ENCODE results near the gene C19orf12.
"Not testable (repeated sequence)": the region's sequence is repeated elsewhere in the genome, so short reads cannot be mapped to it uniquely, and the experiment has no call there.

C19orf12 gene

DNA sequence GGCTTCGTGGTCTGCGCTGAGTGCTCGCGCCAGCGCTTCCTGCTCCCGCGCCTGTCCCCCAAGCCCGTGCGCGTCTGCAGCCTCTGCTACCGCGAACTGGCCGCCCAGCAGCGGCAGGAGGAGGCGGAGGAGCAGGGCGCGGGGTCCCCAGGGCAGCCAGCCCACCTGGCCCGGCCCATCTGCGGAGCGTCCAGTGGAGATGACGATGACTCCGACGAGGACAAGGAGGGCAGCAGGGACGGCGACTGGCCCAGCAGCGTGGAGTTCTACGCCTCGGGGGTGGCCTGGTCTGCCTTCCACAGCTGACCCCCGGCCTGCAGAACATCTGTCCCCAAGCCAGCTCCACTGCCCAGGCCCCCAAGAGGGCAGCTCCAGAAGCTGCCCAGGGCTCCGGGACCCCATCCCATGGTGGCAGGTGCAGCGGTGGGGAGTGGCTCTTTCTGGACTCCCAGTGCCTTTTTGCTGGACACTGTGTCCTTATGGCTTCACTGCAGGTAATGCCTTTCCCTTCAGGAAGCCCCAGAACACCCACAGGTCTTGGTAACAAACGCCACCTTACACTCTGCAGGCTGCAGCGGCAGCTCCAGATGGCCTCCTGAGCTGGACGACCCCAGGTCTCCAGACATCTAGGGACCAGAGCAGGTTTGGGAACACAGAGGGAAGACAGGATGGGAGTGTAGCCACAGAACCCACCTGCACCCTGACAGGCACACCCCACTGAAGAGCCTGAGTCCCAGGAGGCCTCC is 40.5 kb downstream of the C19orf12 start:
- no peaks in the 10 kb centered on the region for H3K36me3 ChIP-seq (ENCODE audit: insufficient read depth, low read length)
- no peak overlapping the region for H2AFZ ChIP-seq (ENCODE audit: low read depth, low read length)
- H3K9me3 ChIP-seq (ENCODE audit: low read length) = no peaks in the 10 kb centered on the region
- no peaks in the 10 kb centered on the region for H3K27me3 ChIP-seq (ENCODE audit: insufficient read depth, low read length)
- peaks cover 14% of the 10 kb centered on the region for H3K4me1 ChIP-seq (ENCODE audit: insufficient read depth, low read length)
- no peak overlapping the region for H3K4me3 ChIP-seq (ENCODE audit: low read length)

DNA sequence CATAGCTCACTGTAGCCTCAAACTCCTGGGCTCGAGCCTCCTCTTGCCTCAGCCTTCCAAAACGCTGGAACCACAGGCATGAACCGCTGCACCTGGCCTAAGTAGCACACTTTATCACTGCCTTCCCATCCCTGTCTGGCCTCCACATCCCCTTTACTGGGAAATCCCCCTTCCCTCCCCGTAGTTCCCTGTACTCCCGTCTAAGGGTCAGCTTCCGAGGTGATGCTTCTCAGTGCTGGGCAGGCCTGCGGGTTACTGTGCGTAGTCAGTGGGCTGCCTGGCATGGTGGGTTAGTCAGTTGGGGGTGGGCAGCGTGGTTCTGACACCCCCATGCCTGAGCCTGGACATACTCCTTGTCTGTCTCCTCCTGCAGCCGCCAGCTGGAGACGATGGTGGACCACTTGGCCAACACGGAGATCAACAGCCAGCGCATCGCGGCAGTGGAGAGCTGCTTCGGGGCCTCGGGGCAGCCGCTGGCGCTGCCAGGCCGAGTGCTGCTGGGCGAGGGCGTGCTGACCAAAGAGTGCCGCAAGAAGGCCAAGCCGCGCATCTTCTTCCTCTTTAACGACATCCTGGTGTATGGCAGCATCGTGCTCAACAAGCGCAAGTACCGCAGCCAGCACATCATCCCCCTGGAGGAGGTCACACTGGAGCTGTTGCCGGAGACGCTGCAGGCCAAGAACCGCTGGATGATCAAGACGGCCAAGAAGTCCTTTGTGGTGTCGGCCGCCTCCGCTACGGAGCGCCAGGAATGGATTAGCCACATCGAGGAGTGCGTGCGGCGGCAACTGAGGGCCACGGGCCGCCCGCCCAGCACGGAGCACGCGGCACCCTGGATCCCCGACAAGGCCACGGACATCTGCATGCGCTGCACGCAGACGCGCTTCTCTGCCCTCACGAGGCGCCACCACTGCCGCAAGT is 41.4 kb downstream of the C19orf12 start:
- H3K4me3 ChIP-seq (ENCODE audit: low read length) = no peak overlapping the region
- H3K4me1 ChIP-seq (ENCODE audit: insufficient read depth, low read length) = peaks cover 12% of the 10 kb centered on the region
- H2AFZ ChIP-seq (ENCODE audit: low read depth, low read length) = no peak overlapping the region
- H3K27me3 ChIP-seq (ENCODE audit: insufficient read depth, low read length) = no peaks in the 10 kb centered on the region
- no peaks in the 10 kb centered on the region for H3K36me3 ChIP-seq (ENCODE audit: insufficient read depth, low read length)
- no peaks in the 10 kb centered on the region for H3K9me3 ChIP-seq (ENCODE audit: low read length)

GRCh38 chr19:29672933-29673336 is 42.1 kb downstream of the C19orf12 start:
- H3K9me3 ChIP-seq (ENCODE audit: low read length) = no peaks in the 10 kb centered on the region
- no peak overlapping the region for H3K4me3 ChIP-seq (ENCODE audit: low read length)
- H3K36me3 ChIP-seq (ENCODE audit: insufficient read depth, low read length) = no peaks in the 10 kb centered on the region
- peaks cover 7% of the 10 kb centered on the region for H3K4me1 ChIP-seq (ENCODE audit: insufficient read depth, low read length)
- no peak overlapping the region for H2AFZ ChIP-seq (ENCODE audit: low read depth, low read length)
- H3K27me3 ChIP-seq (ENCODE audit: insufficient read depth, low read length) = no peaks in the 10 kb centered on the region

DNA sequence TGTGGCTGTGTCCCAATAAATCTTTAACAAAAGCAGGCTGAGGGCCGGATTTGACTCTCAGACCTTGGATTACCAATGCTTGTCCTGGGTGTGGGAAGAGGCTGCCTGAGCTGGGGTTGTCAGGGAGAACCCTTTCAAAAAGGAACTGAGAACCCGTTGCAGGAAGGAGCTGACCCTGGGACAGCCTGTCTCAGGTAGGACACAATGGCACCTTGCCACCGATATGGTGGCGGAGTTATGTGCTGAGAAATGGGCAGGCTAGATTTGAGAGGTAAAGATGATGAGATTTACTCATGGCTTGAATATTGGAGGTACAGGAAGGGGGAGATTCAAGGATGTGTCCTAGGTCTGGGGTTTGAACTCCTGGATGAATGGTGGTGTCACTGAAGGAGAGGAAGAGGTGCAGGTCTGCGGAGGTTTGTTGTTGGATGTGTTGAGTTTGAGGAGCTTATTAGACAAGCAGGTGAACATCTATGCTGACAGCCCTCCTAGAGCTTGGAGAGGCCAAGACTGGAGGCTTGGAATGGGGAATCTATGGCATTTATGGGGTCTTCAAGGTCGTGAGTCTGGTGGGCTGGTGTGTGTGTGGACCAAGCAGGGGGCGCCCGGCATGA is 42.6 kb downstream of the C19orf12 start:
- H3K27me3 ChIP-seq (ENCODE audit: insufficient read depth, low read length) = no peaks in the 10 kb centered on the region
- H3K4me3 ChIP-seq (ENCODE audit: low read length) = no peak overlapping the region
- no peak overlapping the region for H2AFZ ChIP-seq (ENCODE audit: low read depth, low read length)
- no peaks in the 10 kb centered on the region for H3K9me3 ChIP-seq (ENCODE audit: low read length)
- no peaks in the 10 kb centered on the region for H3K36me3 ChIP-seq (ENCODE audit: insufficient read depth, low read length)
- peaks cover 7% of the 10 kb centered on the region for H3K4me1 ChIP-seq (ENCODE audit: insufficient read depth, low read length)

DNA sequence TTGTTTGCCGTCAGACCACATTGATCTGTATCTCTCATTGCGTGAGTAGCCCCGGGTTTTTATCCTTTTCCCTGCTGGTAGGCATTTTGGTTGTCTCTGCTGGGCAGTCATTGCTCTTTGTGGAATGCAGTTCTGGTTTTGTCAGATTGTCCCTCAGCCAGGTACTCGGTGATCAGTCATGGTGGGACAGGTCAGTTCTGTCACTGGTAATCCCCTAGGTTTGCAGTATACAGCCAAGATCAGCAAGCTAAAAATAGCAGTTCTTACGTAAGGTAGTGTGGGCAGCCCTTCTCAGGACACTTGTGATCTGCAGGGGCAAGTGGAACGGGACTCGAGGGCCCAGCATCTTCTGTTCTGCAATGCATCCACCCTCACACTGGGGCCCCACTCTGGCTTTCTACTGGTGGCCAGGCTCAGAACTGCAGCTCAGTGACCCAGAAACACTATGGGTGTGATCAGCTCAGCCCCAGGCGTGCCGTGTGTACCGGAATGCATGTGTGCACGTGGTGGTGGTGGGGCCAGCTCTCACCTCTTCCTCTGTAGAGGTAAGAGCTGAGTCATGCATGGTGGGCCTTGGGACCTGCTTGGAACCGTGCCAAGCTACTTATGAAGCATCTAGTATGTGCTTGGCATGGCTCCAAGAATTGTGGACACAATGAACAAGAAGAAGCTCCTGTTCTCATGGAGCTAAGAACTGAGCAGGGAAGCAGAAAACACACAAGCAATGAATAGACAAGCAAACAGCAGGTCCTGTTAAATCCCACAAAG is 43.5 kb downstream of the C19orf12 start:
- Histone ChIP-seq H2AFZ (ENCODE audit: low read depth, low read length) (no peak overlapping the region), H3K27me3 (ENCODE audit: insufficient read depth, low read length) (no peaks in the 10 kb centered on the region), H3K9me3 (ENCODE audit: low read length) (no peaks in the 10 kb centered on the region), H3K36me3 (ENCODE audit: insufficient read depth, low read length) (no peaks in the 10 kb centered on the region), H3K4me3 (ENCODE audit: low read length) (no peak overlapping the region), H3K4me1 (ENCODE audit: insufficient read depth, low read length) (peaks cover 8% of the 10 kb centered on the region)

- H3K27me3 ChIP-seq (ENCODE audit: insufficient read depth, low read length); H3K9me3 ChIP-seq (ENCODE audit: low read length); H3K36me3 ChIP-seq (ENCODE audit: insufficient read depth, low read length); H2AFZ ChIP-seq (ENCODE audit: low read depth, low read length); H3K4me3 ChIP-seq (ENCODE audit: low read length): not testable (repeated sequence)
- peaks cover 14% of the 10 kb centered on the region for H3K4me1 ChIP-seq (ENCODE audit: insufficient read depth, low read length)
Observed at GRCh38 chr19:29671026-29671392, 44.1 kb downstream of the C19orf12 start.

DNA sequence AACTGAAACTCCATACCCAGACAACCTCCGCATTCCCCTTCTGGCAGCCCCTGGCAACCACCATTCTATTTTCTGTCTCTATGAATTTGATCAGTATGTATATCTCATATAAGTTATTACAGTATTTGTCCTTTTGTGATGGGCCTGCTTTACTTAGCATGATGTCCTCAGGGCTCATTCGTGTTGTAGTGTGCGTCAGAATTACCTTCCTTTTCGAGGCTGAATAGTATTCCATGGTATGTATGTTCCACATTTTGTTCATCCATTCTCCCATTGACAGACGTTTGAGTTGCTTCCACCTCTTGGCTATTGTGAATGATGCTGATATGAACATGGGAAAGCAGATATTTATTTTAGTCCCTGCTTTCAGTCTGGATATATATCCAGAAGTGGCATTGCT is 44.8 kb downstream of the C19orf12 start:
- Histone ChIP-seq H3K4me3 (ENCODE audit: low read length) (no peak overlapping the region), H3K36me3 (ENCODE audit: insufficient read depth, low read length) (no peaks in the 10 kb centered on the region), H3K9me3 (ENCODE audit: low read length) (no peaks in the 10 kb centered on the region), H3K4me1 (ENCODE audit: insufficient read depth, low read length) (peaks cover 20% of the 10 kb centered on the region), H2AFZ (ENCODE audit: low read depth, low read length) (no peak overlapping the region), H3K27me3 (ENCODE audit: insufficient read depth, low read length) (peaks cover 6% of the 10 kb centered on the region)

DNA sequence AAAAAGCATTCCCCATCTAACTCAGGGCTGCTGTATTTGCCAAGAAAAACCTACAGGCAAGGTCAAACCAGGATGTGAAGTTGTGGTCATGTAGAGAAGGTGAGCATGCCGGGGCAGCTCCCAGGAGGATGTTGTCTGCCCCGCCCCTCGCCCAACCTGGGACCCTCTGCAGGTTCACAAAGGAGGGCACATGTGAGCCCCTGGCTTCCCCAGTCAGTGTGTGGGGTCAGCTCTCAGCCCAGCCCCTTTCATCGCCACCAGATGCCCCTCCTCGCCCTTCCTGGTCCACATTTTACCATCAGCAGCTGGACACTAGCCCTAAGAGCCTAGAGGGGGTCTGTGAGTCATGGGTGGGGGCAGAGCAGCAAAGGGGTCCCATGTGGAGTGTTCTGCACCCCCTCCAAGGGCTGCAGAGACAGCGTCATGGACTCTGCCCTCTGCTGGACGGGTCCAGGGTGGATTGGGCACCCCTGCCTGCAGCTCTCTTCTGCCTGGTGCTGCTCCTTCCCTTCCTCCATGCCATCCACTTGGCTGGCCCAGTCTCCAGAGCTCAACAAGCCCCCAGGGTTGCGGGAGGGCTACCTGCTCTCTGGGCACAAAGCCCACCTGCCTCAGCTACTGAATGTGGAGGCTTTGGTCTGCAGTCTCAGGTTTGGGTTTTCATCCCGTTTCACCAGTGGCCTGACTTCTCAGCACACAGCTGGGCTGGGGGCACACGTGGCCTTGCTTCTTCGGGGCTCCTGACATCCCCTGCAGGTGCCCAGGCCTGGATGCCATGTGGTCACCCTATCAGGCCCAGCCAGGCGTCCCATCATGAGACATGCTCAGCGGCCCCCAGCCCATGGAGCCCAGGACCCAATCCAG is 46.1 kb downstream of the C19orf12 start:
- Histone ChIP-seq H3K27me3 (ENCODE audit: insufficient read depth, low read length) (peaks cover 12% of the 10 kb centered on the region), H3K9me3 (ENCODE audit: low read length) (no peaks in the 10 kb centered on the region), H2AFZ (ENCODE audit: low read depth, low read length) (no peak overlapping the region), H3K36me3 (ENCODE audit: insufficient read depth, low read length) (no peaks in the 10 kb centered on the region), H3K4me1 (ENCODE audit: insufficient read depth, low read length) (peaks cover 24% of the 10 kb centered on the region), H3K4me3 (ENCODE audit: low read length) (no peak overlapping the region)

GRCh38 chr19:29667901-29668341 is 47.1 kb downstream of the C19orf12 start:
- no peaks in the 10 kb centered on the region for H3K36me3 ChIP-seq (ENCODE audit: insufficient read depth, low read length)
- no peak overlapping the region for H3K4me3 ChIP-seq (ENCODE audit: low read length)

GRCh38 chr19:29667387-29667783 is 47.7 kb downstream of the C19orf12 start:
- no peak overlapping the region for H2AFZ ChIP-seq (ENCODE audit: low read depth, low read length)
- H3K9me3 ChIP-seq (ENCODE audit: low read length) = no peaks in the 10 kb centered on the region
- peaks cover 27% of the 10 kb centered on the region for H3K27me3 ChIP-seq (ENCODE audit: insufficient read depth, low read length)
- H3K4me1 ChIP-seq (ENCODE audit: insufficient read depth, low read length) = peaks cover 26% of the 10 kb centered on the region
- H3K4me3 ChIP-seq (ENCODE audit: low read length) = no peak overlapping the region
- no peaks in the 10 kb centered on the region for H3K36me3 ChIP-seq (ENCODE audit: insufficient read depth, low read length)

More at GRCh38 chr19:29667901-29668341, 47.1 kb downstream of the C19orf12 start:
- Histone ChIP-seq H2AFZ (ENCODE audit: low read depth, low read length) (no peak overlapping the region), H3K27me3 (ENCODE audit: insufficient read depth, low read length) (peaks cover 22% of the 10 kb centered on the region), H3K4me1 (ENCODE audit: insufficient read depth, low read length) (peaks cover 24% of the 10 kb centered on the region), H3K9me3 (ENCODE audit: low read length) (no peaks in the 10 kb centered on the region)

DNA sequence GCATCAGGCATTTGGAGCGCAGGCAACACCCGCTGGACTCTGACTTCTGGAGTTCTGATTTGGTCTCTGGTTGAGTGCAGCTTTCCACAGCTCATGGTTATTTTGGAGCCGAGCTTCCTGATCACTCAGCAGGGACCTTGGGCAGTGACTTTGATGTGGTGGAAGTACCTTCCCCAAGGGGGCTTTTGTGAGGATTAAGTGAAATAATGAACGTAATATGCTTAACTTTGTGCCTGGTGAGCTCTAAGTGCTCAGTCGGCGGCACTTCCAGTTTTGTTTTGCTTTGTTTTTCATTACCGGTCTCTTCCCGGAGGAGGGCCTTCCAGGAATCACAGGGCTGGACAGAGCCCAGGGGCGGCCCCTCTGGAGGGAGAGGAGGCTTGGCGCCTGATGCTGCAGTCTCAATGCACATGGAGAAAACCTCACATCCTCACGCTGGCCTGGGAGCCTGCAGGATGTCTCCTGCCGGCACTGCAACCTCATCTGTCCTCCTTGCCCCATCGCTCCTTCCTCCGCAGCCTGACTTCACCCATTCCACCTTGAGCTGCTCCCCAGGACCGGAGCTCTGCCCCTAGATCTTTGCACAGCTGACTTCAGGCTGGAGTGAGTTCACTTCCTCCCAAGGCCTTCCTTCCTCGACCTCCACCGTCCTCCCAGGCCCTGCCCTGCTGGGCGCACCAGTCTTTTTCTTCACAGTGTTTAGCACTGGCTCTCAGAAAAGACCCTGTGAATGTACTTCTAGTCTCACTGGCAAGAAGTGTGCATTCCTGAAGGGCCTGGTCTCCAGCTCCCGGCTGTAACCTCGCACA is 48.3 kb downstream of the C19orf12 start:
- Histone ChIP-seq H3K4me1 (ENCODE audit: insufficient read depth, low read length) (peaks cover 30% of the 10 kb centered on the region), H3K4me3 (ENCODE audit: low read length) (peak overlapping the region; percentile 57), H3K36me3 (ENCODE audit: insufficient read depth, low read length) (no peaks in the 10 kb centered on the region), H3K27me3 (ENCODE audit: insufficient read depth, low read length) (peaks cover 27% of the 10 kb centered on the region), H3K9me3 (ENCODE audit: low read length) (no peaks in the 10 kb centered on the region), H2AFZ (ENCODE audit: low read depth, low read length) (peak overlapping the region; percentile 53)
